Uterus (tissue), 4 donors: ENCODE results near the gene SLC9A1. TPM values are rescaled to one million over a fixed set of nuclear protein-coding genes. Genes with fewer than 3 reads are reported as not detected.

Experiments used
- DNase-seq, 2 donors: peaks; one replicate each; pipeline ENCODE4 v3.0.0-alpha.2; 2019 to 2020
- H3K27ac ChIP-seq, 2 donors: fragments of 200-600 bp; sonication (generic); 1 replicate in 1 of 2; 2 replicates in 1 of 2; pipeline ENCODE4 v1.5.1; 2016 to 2018
- H3K27me3 ChIP-seq, 2 donors: fragments of 200-600 bp; sonication (generic); one replicate each; pipeline ENCODE4 v1.5.1; 2018 to 2019; ENCODE audit warnings: control low read depth in 1 of 2
- H3K36me3 ChIP-seq, 2 donors: fragments of 200-600 bp; sonication (generic); one replicate each; pipeline ENCODE4 v1.5.1; 2019; ENCODE audit warnings: control low read depth in 1 of 2
- H3K4me1 ChIP-seq, 2 donors: fragments of 200-600 bp; sonication (generic); one replicate each; pipeline ENCODE4 v1.5.1; 2018 to 2019; ENCODE audit warnings: control low read depth in 1 of 2
- H3K4me3 ChIP-seq, 2 donors: fragments of 200-600 bp; sonication (generic); 1 replicate in 1 of 2; 2 replicates in 1 of 2; pipeline ENCODE4 v1.5.1; 2018 to 2019; ENCODE audit warnings: mild to moderate bottlenecking in 1 of 2
- H3K9me3 ChIP-seq, 2 donors: fragments of 200-600 bp; sonication (generic); one replicate each; pipeline ENCODE4 v1.5.1; 2019; ENCODE audit warnings: control low read depth in 1 of 2
- CTCF ChIP-seq, 4 experiments: fragments of 200-600 bp in 2 of 4; fragments of 450-650 bp in 2 of 4; sonication (generic) in 2 of 4; IDR thresholded peaks; one replicate each; pipeline ENCODE4 v1.5.1; 2016 to 2019; ENCODE audit warnings: antibody characterized with exemption in 4 of 4, mild to moderate bottlenecking in 2 of 4, moderate library complexity in 1 of 4
- POLR2A ChIP-seq, 2 donors: fragments of 450-650 bp; IDR thresholded peaks; one replicate each; pipeline ENCODE4 v1.6.1; 2016; ENCODE audit warnings: antibody characterized with exemption in 2 of 2, mild to moderate bottlenecking in 1 of 2, moderate library complexity in 1 of 2
- intact Hi-C: fragments of 100-400 bp; cut with DNase I; formaldehyde crosslinking; loops from one replicate; pipeline ENCODE4 v1.15.1; 2023; ENCODE audit warnings: low total_unique reads
- total RNA-seq, 4 donors: library from RNA; depleted of rRNA in 3 of 4; stranded (reverse); fragments of >200 nt in 3 of 4; gene quantifications; one replicate each; pipeline versions ENCODE4 v1.1.0 to v1.2.4, GENCODE V29; 2014 to 2023
- donor health status: DM: yes; HTN: yes; CAD: no.

SLC9A1 gene
- total RNA-seq, 4 donors from 2014 or later, result 3.1 to 33.6 (median 18.4) TPM

- H3K4me1 ChIP-seq, result peaks cover 0 to 14% of the 10 kb centered on the region in 2 donors
- no peaks in the 10 kb centered on the region for H3K9me3 ChIP-seq
- peak in 1 of 2 donors; percentile 55 for DNase-seq
- intact Hi-C loops, result no loop called here
- no peak for TF ChIP-seq POLR2A (IDR thresholded peaks at IDR 0.05)
- no peak for TF ChIP-seq CTCF (IDR thresholded peaks at IDR 0.05)
- peak overlapping the region; percentile 24 to 80 for H3K27ac ChIP-seq
- no peaks in the 10 kb centered on the region for H3K27me3 ChIP-seq
- H3K36me3 ChIP-seq, result no peaks in the 10 kb centered on the region
- no peak overlapping the region for H3K4me3 ChIP-seq
Measured at GRCh38 chr1:27143401-27143800, 11.5 kb downstream of the SLC9A1 start.

GRCh38 chr1:27142464-27142863 lies 12.5 kb downstream of the SLC9A1 start:
- H3K27me3 ChIP-seq, result no peaks in the 10 kb centered on the region
- no peak for TF ChIP-seq CTCF (IDR thresholded peaks at IDR 0.05)
- no peak for TF ChIP-seq POLR2A (IDR thresholded peaks at IDR 0.05)
- H3K27ac ChIP-seq, result no peak overlapping the region
- no peak for DNase-seq
- no peaks in the 10 kb centered on the region for H3K36me3 ChIP-seq
- no peak overlapping the region for H3K4me3 ChIP-seq
- intact Hi-C loops, result no loop called here
- H3K4me1 ChIP-seq, result peaks cover 0 to 14% of the 10 kb centered on the region in 2 donors
- H3K9me3 ChIP-seq, result no peaks in the 10 kb centered on the region

- H3K4me3 ChIP-seq, result no peak overlapping the region
- intact Hi-C loops, result no loop called here
- H3K27me3 ChIP-seq, result no peaks in the 10 kb centered on the region
- H3K27ac ChIP-seq, result no peak overlapping the region
- no peaks in the 10 kb centered on the region for H3K9me3 ChIP-seq
- TF ChIP-seq CTCF (IDR thresholded peaks at IDR 0.05) (no peak), POLR2A (IDR thresholded peaks at IDR 0.05) (no peak)
- no peak for DNase-seq
- peaks cover 0 to 13% of the 10 kb centered on the region in 2 donors for H3K4me1 ChIP-seq
- H3K36me3 ChIP-seq, result no peaks in the 10 kb centered on the region
Measured at GRCh38 chr1:27141266-27142003, 13.5 kb downstream of the SLC9A1 start.

GRCh38 chr1:27139980-27140379 lies 14.9 kb downstream of the SLC9A1 start:
- Histone ChIP-seq H3K27me3 (no peaks in the 10 kb centered on the region), H3K27ac (no peak overlapping the region), H3K9me3 (no peaks in the 10 kb centered on the region), H3K36me3 (no peaks in the 10 kb centered on the region), H3K4me3 (no peak overlapping the region), H3K4me1 (no peaks in the 10 kb centered on the region)
- intact Hi-C loops, result no loop called here
- DNase-seq, result no peak
- TF ChIP-seq POLR2A (IDR thresholded peaks at IDR 0.05) (no peak), CTCF (IDR thresholded peaks at IDR 0.05) (no peak)

GRCh38 chr1:27138927-27139326 lies 16.0 kb downstream of the SLC9A1 start:
- no peak for DNase-seq
- TF ChIP-seq POLR2A (IDR thresholded peaks at IDR 0.05) (no peak), CTCF (IDR thresholded peaks at IDR 0.05) (no peak)
- Histone ChIP-seq H3K4me1 (no peaks in the 10 kb centered on the region), H3K27me3 (no peaks in the 10 kb centered on the region), H3K9me3 (no peaks in the 10 kb centered on the region), H3K4me3 (no peak overlapping the region), H3K27ac (no peak overlapping the region), H3K36me3 (no peaks in the 10 kb centered on the region)
- intact Hi-C loops, result no loop called here
